Measurements from ENCODE around the gene CRIP3.

The CRIP3 gene

GRCh38 chr6:43298565-43299337 lies 9.9 kb downstream of the CRIP3 start:
- TF ChIP-seq CTCF (IDR thresholded peaks at IDR 0.05) (no peak), ZFX (IDR thresholded peaks at IDR 0.05; ENCODE audit: borderline replicate concordance) (no peak)
- no peak overlapping the region for H3K27ac ChIP-seq

DNA sequence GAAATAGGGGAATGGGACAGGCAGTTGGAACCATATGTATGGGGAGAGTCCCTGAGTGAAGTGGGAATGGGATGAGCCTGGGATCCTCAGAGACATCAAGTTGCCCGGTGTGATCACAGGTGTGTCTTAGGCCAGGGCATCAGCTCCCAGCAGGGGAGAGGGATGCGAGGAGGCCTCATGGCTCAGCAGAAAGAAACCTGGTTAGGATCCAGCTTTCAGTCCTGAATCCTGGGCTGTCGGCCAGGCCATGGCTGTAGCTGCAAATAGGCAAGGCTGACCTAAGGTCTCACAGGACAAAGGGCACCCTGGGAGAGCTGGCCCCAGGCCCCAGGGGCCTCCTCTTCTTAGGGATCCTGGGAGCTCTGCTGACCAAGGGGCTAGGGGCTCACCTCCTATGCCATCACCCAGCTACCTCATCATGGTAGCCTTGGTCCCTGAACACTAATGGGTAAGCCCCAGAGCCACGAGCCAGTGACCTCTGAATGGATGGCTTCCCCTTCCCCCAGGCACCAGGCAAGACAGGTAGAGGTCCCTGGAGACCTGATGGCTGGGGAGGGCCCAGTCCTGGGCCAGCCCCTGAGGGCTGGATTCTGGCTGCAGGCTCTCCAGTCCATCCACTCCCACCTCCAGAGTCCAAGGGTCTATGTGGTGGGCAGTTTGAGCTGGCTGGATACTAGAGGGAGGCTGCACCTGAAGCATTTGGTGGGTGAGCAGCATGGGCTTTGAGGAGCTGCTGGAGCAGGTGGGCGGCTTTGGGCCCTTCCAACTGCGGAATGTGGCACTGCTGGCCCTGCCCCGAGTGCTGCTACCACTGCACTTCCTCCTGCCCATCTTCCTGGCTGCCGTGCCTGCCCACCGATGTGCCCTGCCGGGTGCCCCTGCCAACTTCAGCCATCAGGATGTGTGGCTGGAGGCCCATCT lies 10.7 kb downstream of the CRIP3 start, which contains the start of gene SLC22A7:
Gene SLC22A7 (plus strand): TSS at position 617 of the 921 bp plus-strand sequence. CDS start 99 bp downstream, at position 716.
- TF ChIP-seq CTCF (IDR thresholded peaks at IDR 0.05) (no peak), ZFX (IDR thresholded peaks at IDR 0.05; ENCODE audit: borderline replicate concordance) (no peak)
- H3K27ac ChIP-seq, result no peak within 1 kb of the TSS

GRCh38 chr6:43296780-43297497 lies 11.7 kb downstream of the CRIP3 start:
- no peak for TF ChIP-seq CTCF (IDR thresholded peaks at IDR 0.05)
- H3K27ac ChIP-seq, result no peak overlapping the region

DNA sequence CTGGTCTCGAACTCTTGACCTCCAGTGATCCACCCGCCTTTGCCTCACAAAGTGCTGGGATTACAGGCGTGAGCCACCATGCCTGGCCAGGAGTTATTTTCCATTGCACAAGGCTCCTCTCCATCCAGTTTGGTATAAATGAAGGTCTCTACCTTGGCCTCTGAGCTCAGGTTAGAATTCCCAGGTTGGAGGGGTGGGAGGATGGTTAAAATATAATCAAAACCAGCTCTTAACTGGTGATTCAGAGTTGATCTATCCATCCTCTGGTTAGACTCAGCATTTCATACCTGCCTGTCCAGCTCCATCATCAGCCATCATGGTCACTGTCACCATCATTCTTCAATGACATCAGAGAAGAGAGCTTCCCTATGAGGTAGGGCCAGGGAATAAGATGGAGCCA lies 13.2 kb downstream of the CRIP3 start:
- TF ChIP-seq ZFX (IDR thresholded peaks at IDR 0.05; ENCODE audit: borderline replicate concordance) (no peak), CTCF (IDR thresholded peaks at IDR 0.05) (no peak)
- H3K27ac ChIP-seq, result no peak overlapping the region

DNA sequence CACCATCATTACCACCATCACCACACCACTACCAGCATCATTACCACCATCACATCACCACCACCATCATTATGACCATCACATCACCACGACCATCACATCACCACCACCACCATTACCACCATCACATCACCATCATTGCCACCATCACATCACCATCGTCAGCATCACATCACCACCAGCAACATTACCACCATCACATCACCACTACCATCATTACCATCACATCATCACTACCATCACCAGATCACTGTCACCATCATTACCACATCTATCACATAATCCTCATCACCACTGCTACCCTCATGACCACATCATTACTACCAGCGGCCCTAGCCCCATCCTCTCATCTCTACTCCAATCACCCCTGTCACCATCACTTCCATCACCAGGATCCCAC lies 14.1 kb downstream of the CRIP3 start:
- no peak overlapping the region for H3K27ac ChIP-seq
- TF ChIP-seq CTCF (IDR thresholded peaks at IDR 0.05), result no peak
- TF ChIP-seq ZFX (IDR thresholded peaks at IDR 0.05; ENCODE audit: borderline replicate concordance), result no peak

DNA sequence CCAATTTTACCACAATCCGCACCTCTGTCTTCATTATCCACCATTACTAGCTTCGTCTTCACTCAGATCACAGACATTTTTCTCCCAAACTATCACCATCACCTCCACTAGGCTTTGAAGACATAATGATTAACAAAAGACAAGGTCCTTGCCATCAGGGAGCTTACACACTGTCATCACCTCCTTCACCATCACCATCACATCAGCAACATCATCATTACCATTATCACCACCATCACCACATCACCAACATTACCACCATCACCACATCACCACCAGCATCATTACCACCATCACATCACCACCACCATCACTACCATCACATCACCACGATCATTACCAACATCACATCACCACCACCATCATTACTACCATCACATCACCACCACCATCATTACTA lies 14.9 kb downstream of the CRIP3 start:
- no peak for TF ChIP-seq CTCF (IDR thresholded peaks at IDR 0.05)
- TF ChIP-seq ZFX (IDR thresholded peaks at IDR 0.05; ENCODE audit: borderline replicate concordance), result no peak
- no peak overlapping the region for H3K27ac ChIP-seq
